CD4-positive, alpha-beta T cell treated with Interferon gamma for 1 hour (primary cell): ENCODE data around the gene PMIS2.
A peak's percentile ranks its signal among the peaks of the same experiment; 100 is the strongest.
"Not testable (repeated sequence)": the region's sequence is repeated elsewhere in the genome, so short reads cannot be mapped to it uniquely, and the experiment has no call there.

Source experiments
- DNase-seq: peaks from one replicate; pipeline ENCODE4 v3.0.0-alpha.2; 2020

Gene PMIS2

GRCh38 chr19:35595026-35595425, 9.1 kb downstream of the PMIS2 start:
- not testable (repeated sequence) for DNase-seq

- DNase-seq, result no peak
These were observed 10.0 kb downstream of the PMIS2 start for GRCh38 chr19:35595928-35596327.

GRCh38 chr19:35596366-35596999, 10.5 kb downstream of the PMIS2 start:
- DNase-seq, result peak; percentile 1

GRCh38 chr19:35601971-35602370, 16.0 kb downstream of the PMIS2 start:
- DNase-seq, result no peak

- not testable (repeated sequence) for DNase-seq
These were observed 18.5 kb downstream of the PMIS2 start for GRCh38 chr19:35604436-35604835.

- DNase-seq, result not testable (repeated sequence)
These were observed 21.2 kb downstream of the PMIS2 start for GRCh38 chr19:35607170-35607569.

- DNase-seq, result no peak
These were observed 21.7 kb downstream of the PMIS2 start for GRCh38 chr19:35607661-35608060.

- DNase-seq, result peak; percentile 7
These were observed 22.3 kb downstream of the PMIS2 start for GRCh38 chr19:35608251-35608650.

GRCh38 chr19:35609851-35610353, 23.9 kb downstream of the PMIS2 start:
- DNase-seq, result peak; percentile 53

GRCh38 chr19:35612224-35612558, 26.2 kb downstream of the PMIS2 start:
- no peak for DNase-seq

GRCh38 chr19:35612559-35613321, 26.8 kb downstream of the PMIS2 start, which contains the start of gene HAUS5:
HAUS5 (plus strand) TSS chr19:35612735; CDS start chr19:35612795, 60 bp downstream.
- peak; percentile 94 for DNase-seq

GRCh38 chr19:35613574-35613973, 27.6 kb downstream of the PMIS2 start:
- no peak for DNase-seq

GRCh38 chr19:35615036-35615435, 29.1 kb downstream of the PMIS2 start:
- DNase-seq, result no peak

- DNase-seq, result no peak
These were observed 32.9 kb downstream of the PMIS2 start for GRCh38 chr19:35618857-35619256.

GRCh38 chr19:35619290-35619923, 33.4 kb downstream of the PMIS2 start:
- no peak for DNase-seq

GRCh38 chr19:35620001-35620400, 34.0 kb downstream of the PMIS2 start:
- DNase-seq, result no peak

- DNase-seq, result no peak
These were observed 35.7 kb downstream of the PMIS2 start for GRCh38 chr19:35621708-35622107.

- DNase-seq, result no peak
These were observed 36.8 kb downstream of the PMIS2 start for GRCh38 chr19:35622750-35623149.

- DNase-seq, result no peak
These were observed 37.5 kb downstream of the PMIS2 start for GRCh38 chr19:35623327-35624010.

GRCh38 chr19:35628264-35628564, 42.2 kb downstream of the PMIS2 start:
- no peak for DNase-seq

- peak; percentile 97 for DNase-seq
These were observed 42.8 kb downstream of the PMIS2 start, which contains the start of gene RBM42 for GRCh38 chr19:35628565-35629331. RBM42 (plus strand) TSS chr19:35629036; CDS start chr19:35629154, 118 bp downstream.

- DNase-seq, result no peak
These were observed 43.3 kb downstream of the PMIS2 start for GRCh38 chr19:35629332-35629633.
